H1 (cell line): Measurements from ENCODE around the gene SOX10. TPM values are rescaled to one million over a fixed set of nuclear protein-coding genes. Genes with fewer than 3 reads are reported as not detected.

Source experiments
- CHD1 ChIP-seq: IDR thresholded peaks from 2 replicates; pipeline ENCODE4 v1.6.1; 2012; ENCODE audit warnings: low read depth, low read length, improper control_type of control experiment
- CTBP2 ChIP-seq: IDR thresholded peaks from 2 replicates; pipeline ENCODE4 v1.7.0; 2011; ENCODE audit warnings: borderline replicate concordance, mild to moderate bottlenecking, moderate library complexity, mixed read lengths, low read length; ENCODE audit not compliant: insufficient read depth, insufficient read length
- KDM1A ChIP-seq: fragments of 200-600, 300-600 bp; sonication (generic); IDR thresholded peaks from 2 replicates; pipeline ENCODE4 v1.7.1; 2016; ENCODE audit warnings: mild to moderate bottlenecking, low read length, borderline replicate concordance
- NANOG ChIP-seq: IDR thresholded peaks from 2 replicates; pipeline ENCODE4 v1.6.1; 2011; ENCODE audit warnings: low read length, low read depth, mild to moderate bottlenecking, inconsistent platforms; ENCODE audit not compliant: insufficient read depth, poor library complexity, severe bottlenecking
- PHF8 ChIP-seq: fragments of 200-600 bp; sonication (generic); conservative IDR thresholded peaks from 2 replicates; pipeline ENCODE4 v1.7.1; 2012; ENCODE audit warnings: low read depth, mild to moderate bottlenecking, inconsistent platforms, low read length, moderate library complexity
- SIX5 ChIP-seq: IDR thresholded peaks from 2 replicates; pipeline ENCODE4 v1.6.1; 2011; ENCODE audit warnings: mild to moderate bottlenecking, low read depth, low read length
- polyA plus RNA-seq, 7 experiments: library from polyadenylated mRNA; depleted of rRNA in 3 of 7; stranded (reverse) in 5 of 7; unstranded in 2 of 7; fragments of >200 nt in 5 of 7; fragments of 200-250 nt in 2 of 7; gene quantifications; 1 replicate in 5 of 7; 2 replicates in 1 of 7; 4 replicates in 1 of 7; pipeline versions ENCODE4 v1.2.1 to v1.2.3, GENCODE V29; 2011 to 2013; ENCODE audit warnings: missing spikeins in 2 of 7, mixed read lengths in 2 of 7
- total RNA-seq: library from RNA; stranded (reverse); fragmentation: NEBNext Ultra II Directional; extraction: Animal tissue kit (Norgen Biotek cat#: 25700); gene quantifications from 2 replicates; pipeline ENCODE4 v1.2.1, GENCODE V29; 2021
- TF ChIP-seq, protein P1 (sequence below): IDR thresholded peaks from 2 replicates; pipeline ENCODE4 v1.6.1; 2012; ENCODE audit warnings: low read length, inconsistent platforms

SOX10 gene
- total and polyA plus RNA-seq, 2 of the 8 experiments (the other 6 are each of a cell fraction or from before 2014, with no cell fraction given): 2.7 TPM

DNA sequence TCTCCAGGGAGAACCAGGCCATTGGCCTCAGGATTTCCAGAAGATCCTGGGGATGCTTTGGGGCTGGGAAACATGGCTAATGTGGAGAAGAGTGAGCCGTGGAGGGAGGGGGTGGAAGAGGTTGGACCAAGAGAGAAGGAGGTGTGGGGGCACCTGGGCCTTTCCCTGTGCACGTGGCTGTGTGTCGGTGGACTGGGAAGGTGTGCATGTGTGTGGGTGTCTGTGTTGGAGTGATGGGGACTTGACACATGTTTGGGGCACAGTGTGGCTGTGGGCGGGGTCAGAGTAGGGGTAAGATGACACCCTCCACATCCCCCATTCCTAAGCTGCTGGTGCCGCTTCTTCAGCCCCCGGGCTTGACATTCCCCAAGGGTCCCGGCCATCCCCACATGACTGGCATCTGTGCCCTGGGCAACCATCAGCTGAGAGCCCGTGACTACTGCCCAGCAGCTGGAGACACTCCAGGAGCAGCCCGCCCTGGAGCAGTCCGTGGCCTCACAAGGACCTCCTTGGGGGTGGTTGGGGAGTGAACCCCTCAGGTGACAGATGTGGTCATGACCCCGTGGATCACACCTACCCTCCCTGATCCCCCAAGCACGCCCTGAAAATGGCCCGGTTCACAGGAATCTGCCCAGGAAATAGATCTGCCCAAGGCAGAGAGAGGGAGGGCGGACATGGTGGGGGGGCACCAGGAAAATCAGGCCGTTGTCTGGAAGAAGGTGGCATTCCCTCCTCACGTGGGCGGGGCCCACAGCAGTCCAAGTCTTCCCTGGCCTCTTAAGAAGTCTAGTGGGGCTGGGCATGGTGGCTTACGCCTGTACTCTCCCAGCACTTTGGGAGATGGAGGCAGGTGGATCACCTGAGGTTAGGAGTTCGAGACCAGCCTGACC is 34.8 kb upstream of the SOX10 start (continued):
- no peak for TF ChIP-seq NANOG
- TF ChIP-seq CHD1: no peak
- TF ChIP-seq KDM1A: no peak
- TF ChIP-seq, protein P1, sequence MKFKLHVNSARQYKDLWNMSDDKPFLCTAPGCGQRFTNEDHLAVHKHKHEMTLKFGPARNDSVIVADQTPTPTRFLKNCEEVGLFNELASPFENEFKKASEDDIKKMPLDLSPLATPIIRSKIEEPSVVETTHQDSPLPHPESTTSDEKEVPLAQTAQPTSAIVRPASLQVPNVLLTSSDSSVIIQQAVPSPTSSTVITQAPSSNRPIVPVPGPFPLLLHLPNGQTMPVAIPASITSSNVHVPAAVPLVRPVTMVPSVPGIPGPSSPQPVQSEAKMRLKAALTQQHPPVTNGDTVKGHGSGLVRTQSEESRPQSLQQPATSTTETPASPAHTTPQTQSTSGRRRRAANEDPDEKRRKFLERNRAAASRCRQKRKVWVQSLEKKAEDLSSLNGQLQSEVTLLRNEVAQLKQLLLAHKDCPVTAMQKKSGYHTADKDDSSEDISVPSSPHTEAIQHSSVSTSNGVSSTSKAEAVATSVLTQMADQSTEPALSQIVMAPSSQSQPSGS: no peak
- no peak for TF ChIP-seq CTBP2
- TF ChIP-seq SIX5: no peak
- no peak for TF ChIP-seq PHF8
